Measurements from ENCODE around the gene CCDC73. TPM values are rescaled to one million over a fixed set of nuclear protein-coding genes. Genes with fewer than 3 reads are reported as not detected.

The CCDC73 gene
- total RNA-seq, 1 donor from 2014 or later = not detected

DNA sequence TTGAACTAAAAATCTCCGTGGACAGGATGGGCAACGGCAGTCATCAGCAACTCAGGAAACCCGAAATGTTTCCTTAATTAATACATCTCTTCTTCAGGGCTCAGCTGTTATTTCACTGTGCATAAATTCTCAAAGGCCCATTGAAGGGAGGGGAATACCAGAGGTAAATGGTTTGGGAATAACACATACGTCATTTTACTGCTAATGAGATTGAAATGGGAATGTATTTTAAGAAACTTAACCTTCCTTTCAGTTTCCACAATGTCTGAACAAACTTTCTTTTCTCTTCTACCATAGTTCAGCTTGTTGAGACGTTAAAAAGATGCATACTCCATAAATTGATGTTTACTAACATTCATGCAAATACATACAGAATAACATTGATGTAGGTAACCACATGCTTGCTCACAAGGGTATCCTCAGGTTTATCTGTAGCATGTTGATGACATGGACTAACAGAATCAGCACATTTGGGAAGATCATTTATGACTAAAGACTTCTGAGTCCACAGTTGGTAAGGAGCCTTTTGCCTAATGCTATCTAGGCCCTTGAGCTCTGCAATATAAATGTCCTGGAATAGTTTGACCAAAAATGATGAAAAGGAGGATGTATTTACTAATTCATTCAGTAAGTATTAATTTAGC lies 27.6 kb upstream of the CCDC73 start:
- no peak overlapping the region for H3K4me3 Mint-ChIP-seq (ENCODE audit: low read depth)
- H3K27ac Mint-ChIP-seq = no peak overlapping the region
- peaks cover 6% of the 10 kb centered on the region for H3K27me3 Mint-ChIP-seq
- no peak for DNase-seq (ENCODE audit: low spot score, unreplicated experiment)
- H3K36me3 Mint-ChIP-seq (ENCODE audit: insufficient read depth) = no peaks in the 10 kb centered on the region
- TF ChIP-seq, protein P1, sequence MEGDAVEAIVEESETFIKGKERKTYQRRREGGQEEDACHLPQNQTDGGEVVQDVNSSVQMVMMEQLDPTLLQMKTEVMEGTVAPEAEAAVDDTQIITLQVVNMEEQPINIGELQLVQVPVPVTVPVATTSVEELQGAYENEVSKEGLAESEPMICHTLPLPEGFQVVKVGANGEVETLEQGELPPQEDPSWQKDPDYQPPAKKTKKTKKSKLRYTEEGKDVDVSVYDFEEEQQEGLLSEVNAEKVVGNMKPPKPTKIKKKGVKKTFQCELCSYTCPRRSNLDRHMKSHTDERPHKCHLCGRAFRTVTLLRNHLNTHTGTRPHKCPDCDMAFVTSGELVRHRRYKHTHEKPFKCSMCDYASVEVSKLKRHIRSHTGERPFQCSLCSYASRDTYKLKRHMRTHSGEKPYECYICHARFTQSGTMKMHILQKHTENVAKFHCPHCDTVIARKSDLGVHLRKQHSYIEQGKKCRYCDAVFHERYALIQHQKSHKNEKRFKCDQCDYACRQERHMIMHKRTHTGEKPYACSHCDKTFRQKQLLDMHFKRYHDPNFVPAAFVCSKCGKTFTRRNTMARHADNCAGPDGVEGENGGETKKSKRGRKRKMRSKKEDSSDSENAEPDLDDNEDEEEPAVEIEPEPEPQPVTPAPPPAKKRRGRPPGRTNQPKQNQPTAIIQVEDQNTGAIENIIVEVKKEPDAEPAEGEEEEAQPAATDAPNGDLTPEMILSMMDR (IDR thresholded peaks at IDR 0.05; ENCODE audit: unreplicated experiment) = no peak
- H3K9me3 Mint-ChIP-seq (ENCODE audit: low read depth) = no peaks in the 10 kb centered on the region
- no peaks in the 10 kb centered on the region for H3K4me1 Mint-ChIP-seq (ENCODE audit: low read depth)

DNA sequence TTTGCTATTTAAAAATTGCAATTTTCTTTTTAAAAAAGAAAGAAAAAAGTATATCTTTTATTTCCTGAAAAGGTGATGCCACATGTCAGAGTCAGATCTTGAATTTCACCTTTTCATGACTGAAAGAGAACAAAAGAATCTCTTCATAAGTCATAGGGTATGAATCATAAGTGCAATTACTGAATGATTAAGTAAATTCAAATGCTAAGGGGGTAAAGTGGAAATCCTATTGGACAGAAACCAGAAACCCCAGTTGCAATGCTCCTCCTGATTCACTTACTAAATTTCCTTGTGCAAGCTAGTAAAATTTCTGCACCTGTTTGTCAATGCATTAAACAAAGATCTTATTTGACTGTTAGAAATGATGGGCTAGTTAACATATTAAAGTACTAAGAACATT lies 27.1 kb upstream of the CCDC73 start:
- Mint-ChIP-seq H3K9me3 (ENCODE audit: low read depth) (no peaks in the 10 kb centered on the region), H3K27me3 (peaks cover 6% of the 10 kb centered on the region), H3K4me1 (ENCODE audit: low read depth) (no peaks in the 10 kb centered on the region), H3K27ac (no peak overlapping the region), H3K36me3 (ENCODE audit: insufficient read depth) (no peaks in the 10 kb centered on the region), H3K4me3 (ENCODE audit: low read depth) (no peak overlapping the region)
- no peak for DNase-seq (ENCODE audit: low spot score, unreplicated experiment)
- TF ChIP-seq, protein P1 (IDR thresholded peaks at IDR 0.05; ENCODE audit: unreplicated experiment) = no peak

DNA sequence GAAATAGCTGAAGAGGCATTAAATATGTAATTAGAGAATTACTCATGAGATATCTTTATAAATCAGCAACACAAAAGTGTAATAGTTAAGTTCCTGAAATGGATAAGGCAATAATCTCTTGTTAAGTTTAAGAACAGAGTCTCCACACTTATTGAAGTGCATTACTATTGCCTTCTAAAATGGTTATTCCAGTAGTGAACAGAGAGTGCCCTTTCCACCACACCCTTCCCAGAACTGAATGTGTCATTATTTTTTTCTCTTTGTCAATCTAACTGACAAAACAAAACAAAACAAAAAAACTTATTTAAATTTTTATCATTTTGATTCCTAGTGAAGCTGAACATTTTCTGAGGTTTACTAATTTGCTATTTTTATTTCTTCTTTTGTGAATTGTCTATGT lies 26.0 kb upstream of the CCDC73 start:
- Mint-ChIP-seq H3K27me3 (peaks cover 11% of the 10 kb centered on the region), H3K36me3 (ENCODE audit: insufficient read depth) (no peaks in the 10 kb centered on the region), H3K4me1 (ENCODE audit: low read depth) (no peaks in the 10 kb centered on the region), H3K9me3 (ENCODE audit: low read depth) (no peaks in the 10 kb centered on the region), H3K27ac (no peak overlapping the region), H3K4me3 (ENCODE audit: low read depth) (no peak overlapping the region)
- DNase-seq (ENCODE audit: low spot score, unreplicated experiment) = no peak
- TF ChIP-seq, protein P1 (IDR thresholded peaks at IDR 0.05; ENCODE audit: unreplicated experiment) = no peak

DNA sequence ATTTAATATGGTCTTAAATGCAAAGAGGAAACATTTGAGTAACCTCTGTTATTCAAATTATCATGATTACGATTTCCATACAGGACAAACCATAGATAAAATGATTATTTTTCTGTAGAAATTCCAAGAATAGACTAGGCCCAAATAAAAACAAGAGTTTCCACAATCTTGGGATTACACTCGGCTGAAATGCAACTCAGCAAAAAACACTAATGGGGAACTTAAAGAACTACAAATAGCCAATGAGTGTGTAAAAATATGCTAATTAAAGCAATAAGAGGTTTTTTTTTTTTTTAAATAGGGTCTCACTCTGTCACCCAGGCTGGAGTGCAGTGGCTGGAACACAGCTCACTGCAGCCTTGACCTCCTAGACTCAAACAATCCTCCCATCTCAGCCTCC lies 24.7 kb upstream of the CCDC73 start:
- no peak for DNase-seq (ENCODE audit: low spot score, unreplicated experiment)
- Mint-ChIP-seq H3K4me3 (ENCODE audit: low read depth) (no peak overlapping the region), H3K27me3 (peaks cover 14% of the 10 kb centered on the region), H3K9me3 (ENCODE audit: low read depth) (no peaks in the 10 kb centered on the region), H3K27ac (no peak overlapping the region), H3K36me3 (ENCODE audit: insufficient read depth) (no peaks in the 10 kb centered on the region), H3K4me1 (ENCODE audit: low read depth) (no peaks in the 10 kb centered on the region)
- TF ChIP-seq, protein P1 (IDR thresholded peaks at IDR 0.05; ENCODE audit: unreplicated experiment) = no peak

DNA sequence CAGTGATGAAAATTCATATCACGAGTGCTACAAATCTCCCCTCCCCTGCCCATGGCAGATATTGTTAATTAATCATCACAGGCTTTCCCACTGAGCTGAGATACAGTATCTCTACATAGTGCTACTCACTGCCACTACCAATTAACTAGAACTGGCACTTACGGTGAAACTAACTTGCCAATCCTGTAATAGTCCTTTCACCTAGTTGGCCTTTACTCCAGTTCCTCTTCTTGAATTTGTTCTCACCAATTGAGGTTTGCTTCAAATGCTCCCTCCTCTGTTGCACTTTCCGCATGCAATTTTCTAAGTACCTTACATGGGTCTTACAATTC lies 23.4 kb upstream of the CCDC73 start:
- no peak overlapping the region for H3K27ac Mint-ChIP-seq
- peaks cover 17% of the 10 kb centered on the region for H3K27me3 Mint-ChIP-seq
- no peaks in the 10 kb centered on the region for H3K9me3 Mint-ChIP-seq (ENCODE audit: low read depth)
- no peaks in the 10 kb centered on the region for H3K4me1 Mint-ChIP-seq (ENCODE audit: low read depth)
- no peaks in the 10 kb centered on the region for H3K36me3 Mint-ChIP-seq (ENCODE audit: insufficient read depth)
- no peak overlapping the region for H3K4me3 Mint-ChIP-seq (ENCODE audit: low read depth)
- TF ChIP-seq, protein P1 (IDR thresholded peaks at IDR 0.05; ENCODE audit: unreplicated experiment) = no peak
- DNase-seq (ENCODE audit: low spot score, unreplicated experiment) = no peak
